BE2C (cell line): Measurements from ENCODE around the gene GRID1.

Experiments
- DNase-seq: peaks from one replicate; pipeline ENCODE4 v3.0.0-alpha.2; 2020
- H3K27me3 ChIP-seq: fragments of 250-450 bp; sonication (Bioruptor Pico); 2 replicates; pipeline ENCODE4 v1.5.1; 2020; ENCODE audit warnings: mild to moderate bottlenecking
- H3K36me3 ChIP-seq: fragments of 250-450 bp; sonication (Bioruptor Pico); 2 replicates; pipeline ENCODE4 v1.5.1; 2020; ENCODE audit warnings: mild to moderate bottlenecking
- H3K4me1 ChIP-seq: fragments of 250-450 bp; sonication (Bioruptor Pico); 2 replicates; pipeline ENCODE4 v1.5.1; 2020
- H3K4me3 ChIP-seq: 2 replicates; pipeline ENCODE4 v1.5.1; 2011; ENCODE audit warnings: low read depth, low read length
- H3K9me3 ChIP-seq: fragments of 250-450 bp; sonication (Bioruptor Pico); 2 replicates; pipeline ENCODE4 v1.5.1; 2020
- CTCF ChIP-seq: IDR thresholded peaks from 2 replicates; pipeline ENCODE4 v1.5.1; 2012; ENCODE audit warnings: mild to moderate bottlenecking, low read depth, low read length

Gene GRID1

DNA sequence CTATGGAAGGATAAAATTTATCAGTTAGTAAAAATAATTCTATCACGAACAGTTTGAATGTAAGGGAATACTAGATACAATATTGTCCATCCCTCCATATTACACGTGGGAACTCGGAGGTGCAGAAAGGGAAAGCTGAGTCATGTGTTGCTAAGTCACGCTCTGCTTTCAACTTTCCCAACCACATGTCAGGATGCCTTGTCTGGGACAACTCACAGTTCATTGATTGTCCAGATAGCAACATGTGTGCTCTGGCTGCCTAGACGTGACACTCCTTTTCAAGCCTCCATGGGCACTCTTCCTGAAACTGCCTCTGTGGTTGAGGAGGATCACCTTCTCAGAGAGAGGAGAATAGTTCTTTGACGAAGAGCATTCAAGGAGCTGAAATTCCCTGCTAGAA lies 808.1 kb downstream of the GRID1 start:
- no peak for TF ChIP-seq CTCF
- peak; percentile 21 for DNase-seq
- no peaks in the 10 kb centered on the region for H3K4me1 ChIP-seq
- H3K27me3 ChIP-seq = no peaks in the 10 kb centered on the region
- no peak overlapping the region for H3K4me3 ChIP-seq
- H3K9me3 ChIP-seq = no peaks in the 10 kb centered on the region
- no peaks in the 10 kb centered on the region for H3K36me3 ChIP-seq

DNA sequence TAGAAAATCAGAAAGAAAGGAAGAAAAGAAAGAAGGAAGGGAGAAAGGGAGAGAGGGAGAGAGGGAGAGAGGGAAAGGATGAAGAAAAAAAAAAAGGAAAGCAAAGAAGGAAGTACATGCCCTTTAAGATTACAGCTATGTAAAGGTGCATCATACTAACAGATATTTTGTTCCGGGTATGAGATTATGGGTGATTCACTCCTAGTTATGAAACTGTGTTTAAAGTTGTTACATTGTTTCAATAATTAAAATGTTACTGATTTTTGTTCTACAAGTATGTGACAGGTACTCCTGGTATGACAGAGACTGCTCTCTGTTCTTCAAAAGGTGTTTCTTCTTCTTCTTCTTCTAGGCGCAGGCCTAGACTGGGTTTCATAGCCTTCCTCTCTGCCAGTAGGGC lies 808.9 kb downstream of the GRID1 start:
- Histone ChIP-seq H3K4me3 (no peak overlapping the region), H3K4me1 (no peaks in the 10 kb centered on the region), H3K36me3 (no peaks in the 10 kb centered on the region), H3K27me3 (no peaks in the 10 kb centered on the region), H3K9me3 (no peaks in the 10 kb centered on the region)
- TF ChIP-seq CTCF = no peak
- no peak for DNase-seq

DNA sequence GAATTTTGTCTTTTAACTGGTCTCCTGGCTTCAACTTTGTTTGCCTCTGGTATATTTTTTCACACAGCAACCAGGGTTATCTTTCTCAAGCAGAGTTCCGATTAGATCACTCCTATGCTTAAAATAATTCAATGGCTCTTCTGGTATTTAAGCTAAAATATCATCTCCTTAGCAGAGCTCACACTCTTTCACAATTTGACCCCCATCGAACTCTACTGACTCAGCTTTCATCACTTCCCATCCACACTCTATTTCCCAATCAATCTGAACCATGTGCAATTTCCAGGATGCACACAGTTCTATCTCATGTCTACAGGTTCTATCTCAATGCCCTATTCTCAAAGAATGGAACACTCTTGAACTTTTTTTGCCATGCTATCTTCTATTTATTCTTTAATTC lies 809.5 kb downstream of the GRID1 start:
- no peak for TF ChIP-seq CTCF
- Histone ChIP-seq H3K36me3 (no peaks in the 10 kb centered on the region), H3K27me3 (no peaks in the 10 kb centered on the region), H3K9me3 (no peaks in the 10 kb centered on the region), H3K4me1 (no peaks in the 10 kb centered on the region), H3K4me3 (no peak overlapping the region)
- DNase-seq = no peak
